ENCODE measurements around the gene CCT2. TPM values are rescaled to one million over a fixed set of nuclear protein-coding genes. Genes with fewer than 3 reads are reported as not detected.

Gene CCT2
- total and polyA plus RNA-seq, 2 of the 4 experiments (the other 2 are of a cell fraction), result 194 to 651 TPM

GRCh38 chr12:69563166-69563762 lies 22.0 kb upstream of the CCT2 start:
- no peak overlapping the region; a peak in 1 of 4 replicates for H4K8ac ChIP-seq (ENCODE audit: low read depth in 2 of 2, low read length in 2 of 2)
- no peak for DNase-seq
- no peaks in the 10 kb centered on the region for H3K9me3 ChIP-seq (ENCODE audit: control insufficient read depth, insufficient read depth, low read length)
- H3K4me1 ChIP-seq (ENCODE audit: control insufficient read depth, insufficient read depth, low read length), result peaks cover 2% of the 10 kb centered on the region
- H3K56ac ChIP-seq (ENCODE audit: extremely low read depth, insufficient read depth, low read length), result no peak overlapping the region
- no peak overlapping the region for H2BK120ac ChIP-seq (ENCODE audit: low read depth, low read length)
- H3K9me1 ChIP-seq (ENCODE audit: insufficient read depth, low read length), result peaks cover 5% of the 10 kb centered on the region; the same call in 1 of the 2 replicates
- no peaks in the 10 kb centered on the region for H3K27me3 ChIP-seq (ENCODE audit: control insufficient read depth, insufficient read depth, low read length)
- 0 out of 2 replicates have a peak overlapping the region, but pooled peaks have one; percentile 53 for H2AK5ac ChIP-seq (ENCODE audit: low read depth, low read length)
- no peak overlapping the region for H3K23ac ChIP-seq (ENCODE audit: low read depth, low read length)
- H4K5ac ChIP-seq (ENCODE audit: low read depth, low read length), result no peak overlapping the region
- TF ChIP-seq ELK1 (IDR thresholded peaks at IDR 0.05; ENCODE audit: borderline replicate concordance, low read depth, low read length) (no peak), NFE2L2 (IDR thresholded peaks at IDR 0.05; ENCODE audit: low read depth, low read length) (no peak), CHD1 (IDR thresholded peaks at IDR 0.05; ENCODE audit: low read depth, low read length) (no peak), BHLHE40 (IDR thresholded peaks at IDR 0.05; ENCODE audit: low read depth, low read length) (no peak), POLR2A (IDR thresholded peaks at IDR 0.05; ENCODE audit: low read depth, low read length) (no peak), CEBPB (IDR thresholded peaks at IDR 0.05; ENCODE audit: low read depth, low read length) (no peak), SMC3 (IDR thresholded peaks at IDR 0.05; ENCODE audit: low read depth, low read length) (no peak), MXI1 (IDR thresholded peaks at IDR 0.05; ENCODE audit: borderline replicate concordance, low read depth, low read length) (no peak), MAZ (IDR thresholded peaks at IDR 0.05; ENCODE audit: borderline replicate concordance, low read depth, low read length) (no peak), MAFK (IDR thresholded peaks at IDR 0.05; ENCODE audit: low read depth, low read length) (no peak), FOS (IDR thresholded peaks at IDR 0.05; ENCODE audit: low read depth, low read length) (no peak), RCOR1 (IDR thresholded peaks at IDR 0.05; ENCODE audit: insufficient replicate concordance, low read length) (no peak), CTCF (conservative IDR thresholded peaks at IDR 0.05; ENCODE audit: low read depth, low read length) (no peak), RAD21 (IDR thresholded peaks at IDR 0.05; ENCODE audit: low read length) (no peak), RFX5 (IDR thresholded peaks at IDR 0.05; ENCODE audit: low read depth, low read length) (no peak)
- TF ChIP-seq, protein P1, sequence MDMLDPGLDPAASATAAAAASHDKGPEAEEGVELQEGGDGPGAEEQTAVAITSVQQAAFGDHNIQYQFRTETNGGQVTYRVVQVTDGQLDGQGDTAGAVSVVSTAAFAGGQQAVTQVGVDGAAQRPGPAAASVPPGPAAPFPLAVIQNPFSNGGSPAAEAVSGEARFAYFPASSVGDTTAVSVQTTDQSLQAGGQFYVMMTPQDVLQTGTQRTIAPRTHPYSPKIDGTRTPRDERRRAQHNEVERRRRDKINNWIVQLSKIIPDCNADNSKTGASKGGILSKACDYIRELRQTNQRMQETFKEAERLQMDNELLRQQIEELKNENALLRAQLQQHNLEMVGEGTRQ (IDR thresholded peaks at IDR 0.05; ENCODE audit: low read depth, low read length), result no peak
- peaks cover 9% of the 10 kb centered on the region for H3K36me3 ChIP-seq (ENCODE audit: control insufficient read depth, insufficient read depth, low read length)
- dilution Hi-C loops (cut with HindIII; ENCODE audit: low sequenced_read_pairs, unreplicated experiment) (no loop called here), in situ Hi-C loops (cut with MboI; ENCODE audit: low sequenced_read_pairs) (no loop called here), intact Hi-C loops (cut with micrococcal nuclease) (no loop called here)
- no peak overlapping the region for H2AK9ac ChIP-seq (replicated peaks; ENCODE audit: low read depth, low read length, poor library complexity)
- ChIA-PET CTCF (interaction anchor here (1.4 kb wide), 1 partner anchor 8 kb away, joined by 5 read pairs; no protein-coding TSS in a partner anchor), POLR2A (ENCODE audit: unreplicated experiment) (no interaction called here)
- H4K20me1 ChIP-seq (ENCODE audit: insufficient read depth, low read length), result no peaks in the 10 kb centered on the region
- no peak overlapping the region for H3K4me3 ChIP-seq (ENCODE audit: insufficient read depth, low read depth, low read length)
- H3K79me1 ChIP-seq (ENCODE audit: low read depth in 1 of 2, low read length in 2 of 2), result peaks cover 33 to 44% of the 10 kb centered on the region in 2 experiments
- no peak overlapping the region for H2BK15ac ChIP-seq (ENCODE audit: low read depth, low read length)
- H2AFZ ChIP-seq (replicated peaks; ENCODE audit: low read length, poor library complexity), result no peak overlapping the region
- BruUV-seq (replicated peaks), result no TSS peak
- H3K4me2 ChIP-seq (ENCODE audit: low read depth, low read length), result no peak overlapping the region
- WGBS, 2 experiments (ENCODE audit: extremely low coverage in 2 of 2, insufficient read length in 1 of 2), result 63% methylated on average over 2 of the region's 2 CpGs; no CpG with 5 or more reads in 1 of the 2 experiments
- no peak overlapping the region for H3K27ac ChIP-seq (ENCODE audit: insufficient read depth, low read length)
- H2BK20ac ChIP-seq (ENCODE audit: low read depth, low read length), result no peak overlapping the region
- no peak overlapping the region for H2BK5ac ChIP-seq (ENCODE audit: low read depth, low read length, poor library complexity, severe bottlenecking)
- no peak overlapping the region for H3K4ac ChIP-seq (ENCODE audit: low read depth, low read length)
- H3K18ac ChIP-seq (ENCODE audit: low read depth, low read length), result no peak overlapping the region
- H3K14ac ChIP-seq (replicated peaks; ENCODE audit: low read depth, low read length), result no peak overlapping the region
- H4K91ac ChIP-seq (ENCODE audit: insufficient read depth, low read depth, low read length), result no peak overlapping the region
- no peak for ATAC-seq (ENCODE audit: low read depth)
- no peak overlapping the region for H3K9ac ChIP-seq (ENCODE audit: low read depth, low read length)
